K562 (cell line): ENCODE results near the gene SIRT2. TPM values are rescaled to one million over a fixed set of nuclear protein-coding genes. Genes with fewer than 3 reads are reported as not detected.

Experiments used
- ATAC-seq: fragments of 200-7000 bp; cut with Tn5 transposase; 3 replicates; pipeline ENCODE4 v1.9.1; 2020; ENCODE audit warnings: moderate library complexity
- BruUV-seq: library from RNA; stranded (reverse); fragments of 400-500 nt; replicated peaks from 2 replicates; lab custom pipeline; 2021; lab: Mats Ljungman, UMichigan
- CTCF ChIA-PET: fragments of 300-600 bp; formaldehyde crosslinking; extraction: SDS; loops from one replicate; lab custom pipeline; 2021; ENCODE audit warnings: low intra/inter-chr PET ratio; lab: Yijun Ruan, JAX
- POLR2A ChIA-PET: fragments of 300-600, 350-650 bp; sonication (Branson Sonifier 250); formaldehyde crosslinking; extraction: SDS; loops from one replicate; lab custom pipeline; 2021; ENCODE audit warnings: antibody characterized with exemption, inconsistent platforms; lab: Yijun Ruan, JAX
- DNase-seq, 4 experiments: peaks; one replicate each; pipeline versions ENCODE4 v3.0.0 to v3.0.0-alpha.2; 2011 to 2018; ENCODE audit warnings: low spot score in 3 of 4, mixed read lengths in 3 of 4; ENCODE audit errors: extremely low read depth in 1 of 4
- FAIRE-seq: peaks from 2 replicates; lab custom pipeline; 2011; peaks lifted over from hg19 to GRCh38; lab: Jason Lieb, UNC
- H2AFZ ChIP-seq: 2 replicates; pipeline ENCODE4 v1.6.0; 2011; ENCODE audit warnings: low read depth, low read length, control low read depth, inconsistent platforms
- H3K27ac ChIP-seq: fragments of 200-600 bp; 3 replicates; pipeline ENCODE4 v1.8.0; 2011; ENCODE audit warnings: low read depth, mild to moderate bottlenecking, control low read depth, inconsistent platforms, low read length, moderate library complexity, mixed read lengths; ENCODE audit errors: extremely low read depth
- H3K27me3 ChIP-seq, 2 experiments: fragments of 300-600 bp in 1 of 2; 2 replicates in 1 of 2; 3 replicates in 1 of 2; pipeline versions ENCODE4 v1.6.0 to v1.8.0; 2011; ENCODE audit warnings: inconsistent platforms in 2 of 2, low read length in 2 of 2, mild to moderate bottlenecking in 1 of 2, mixed read lengths in 1 of 2, moderate library complexity in 1 of 2; ENCODE audit not compliant: control insufficient read depth in 2 of 2, insufficient read depth in 2 of 2
- H3K36me3 ChIP-seq: fragments of 300-600 bp; 3 replicates; pipeline ENCODE4 v1.8.0; 2011; ENCODE audit warnings: mild to moderate bottlenecking, low read length, inconsistent platforms; ENCODE audit not compliant: control insufficient read depth, insufficient read depth
- H3K4me1 ChIP-seq, 2 experiments: fragments of 200-600 bp in 1 of 2; replicated peaks in 1 of 2; 2 replicates in 1 of 2; 3 replicates in 1 of 2; pipeline versions ENCODE4 v1.5.1 to v1.8.0; 2011; ENCODE audit warnings: inconsistent platforms in 2 of 2, low read length in 2 of 2, mild to moderate bottlenecking in 1 of 2, mixed read lengths in 1 of 2, moderate library complexity in 1 of 2; ENCODE audit not compliant: control insufficient read depth in 2 of 2, insufficient read depth in 2 of 2
- H3K4me2 ChIP-seq: 2 replicates; pipeline ENCODE4 v1.6.1; 2011; ENCODE audit warnings: low read length, control low read depth, inconsistent platforms, mixed read lengths; ENCODE audit not compliant: insufficient read depth
- H3K4me3 ChIP-seq: fragments of 200-600 bp; sonication (generic), shearing (Covaris generic); 2 replicates; pipeline ENCODE4 v1.5.1; 2016; ENCODE audit warnings: control low read depth, inconsistent platforms
- H3K79me2 ChIP-seq: fragments of 200-600 bp; 3 replicates; pipeline ENCODE4 v1.8.0; 2011; ENCODE audit warnings: low read length, inconsistent platforms; ENCODE audit not compliant: control insufficient read depth, insufficient read depth
- H3K9ac ChIP-seq, 2 experiments: 2 replicates each; pipeline versions ENCODE4 v1.6.0 to v1.6.1; 2011; ENCODE audit warnings: low read depth in 2 of 2, low read length in 2 of 2, control low read depth in 1 of 2, inconsistent platforms in 1 of 2, mild to moderate bottlenecking in 1 of 2, mixed read lengths in 1 of 2; ENCODE audit not compliant: insufficient read depth in 1 of 2
- H3K9me1 ChIP-seq: one replicate; pipeline ENCODE4 v1.6.0; 2011; ENCODE audit warnings: inconsistent platforms, mild to moderate bottlenecking, low read length, moderate library complexity; ENCODE audit not compliant: control insufficient read depth, insufficient read depth
- H3K9me3 ChIP-seq: replicated peaks from 2 replicates; pipeline ENCODE4 v1.5.1; 2011; ENCODE audit warnings: low read depth, low read length, inconsistent platforms; ENCODE audit not compliant: control insufficient read depth, insufficient read depth
- H4K20me1 ChIP-seq: replicated peaks from 2 replicates; pipeline ENCODE4 v1.6.1; 2011; ENCODE audit warnings: low read length, inconsistent platforms, mixed read lengths; ENCODE audit not compliant: control insufficient read depth, insufficient read depth
- FOXA1 ChIP-seq: fragments of 450-650 bp; IDR thresholded peaks from 2 replicates; pipeline ENCODE4 v1.6.1; 2016; ENCODE audit warnings: mild to moderate bottlenecking, borderline replicate concordance
- POLR2G ChIP-seq: fragments of 200-400 bp; formaldehyde crosslinking; IDR thresholded peaks from 2 replicates; pipeline ENCODE4 v1.6.1; 2017; ENCODE audit warnings: low read depth, mild to moderate bottlenecking, antibody characterized with exemption, low read length, moderate library complexity
- WGBS: fragments of 100-300 bp; shearing (Covaris generic); methylation state at CpG from one replicate; pipeline ENCODE4 v1.1.6; 2016; ENCODE audit warnings: low coverage, mixed read lengths; ENCODE audit not compliant: insufficient coverage; ENCODE audit errors: missing lambda C conversion rate; 5-methylcytosine and 5-hydroxymethylcytosine counted together
- in situ Hi-C: fragments of 300-500 bp; cut with MboI; formaldehyde crosslinking; loops from 4 replicates; pipeline ENCODE4 v1.15.0; 2018; ENCODE audit warnings: inconsistent platforms, mixed read lengths
- intact Hi-C: fragments of 100-400 bp; cut with micrococcal nuclease; formaldehyde crosslinking; loops from 2 replicates; pipeline ENCODE4 v1.14.2; 2022
- polyA plus RNA-seq, 8 experiments: library from polyadenylated mRNA; depleted of rRNA in 4 of 8; stranded (reverse) in 5 of 8; unstranded in 3 of 8; fragments of >200 nt; fragmentation: Nextera tagmentation in 2 of 8; fragmentation: Illumina TruSeq in 1 of 8; extraction: Ambion mirVana in 2 of 8; extraction: Trizol in 1 of 8; gene quantifications; 2 replicates each; pipeline versions ENCODE4 v1.2.1 to v1.2.3, GENCODE V29; 2011 to 2014; ENCODE audit warnings: inconsistent platforms in 1 of 8, missing spikeins in 1 of 8
- total RNA-seq, 7 experiments: library from RNA; depleted of rRNA in 6 of 7; stranded (reverse); fragments of >200 nt in 6 of 7; fragmentation: Illumina TruSeq in 2 of 7; extraction: Trizol in 2 of 7; gene quantifications; 2 replicates each; pipeline versions ENCODE4 v1.2.1 to v1.2.3, GENCODE V29; 2011 to 2021; ENCODE audit warnings: low replicate concordance in 1 of 7

SIRT2 gene
- total and polyA plus RNA-seq, 9 of the 15 experiments (the other 6 are each of a cell fraction or from before 2014, with no cell fraction given) = 2.3 to 35.2 (median 22.9) TPM

- no peak overlapping the region for H3K4me3 ChIP-seq
- peaks cover 30% of the 10 kb centered on the region for H4K20me1 ChIP-seq
- ATAC-seq (no peak), FAIRE-seq (no peak)
- 97% methylated on average over 15 of the region's 28 CpGs for WGBS
- no TSS peak for BruUV-seq
- H3K9me1 ChIP-seq = no peaks in the 10 kb centered on the region
- H3K27ac ChIP-seq = no peak overlapping the region
- ChIA-PET POLR2A (interaction anchor here (0.6 to 4.7 kb wide), 7 partner anchors 8 to 305 kb away, joined by 3 to 58 read pairs (median 3); partner anchors contain the start of genes ECH1 and HNRNPL), CTCF (no interaction called here)
- peaks cover 0 to 14% of the 10 kb centered on the region in 2 experiments; a peak in 4 of 5 replicates for H3K4me1 ChIP-seq
- H2AFZ ChIP-seq = no peak overlapping the region
- peaks cover 41% of the 10 kb centered on the region for H3K79me2 ChIP-seq
- H3K9ac ChIP-seq = no peak overlapping the region
- H3K9me3 ChIP-seq = no peaks in the 10 kb centered on the region
- in situ Hi-C loops (no loop called here), intact Hi-C loops (no loop called here)
- TF ChIP-seq POLR2G (peak; percentile 72), FOXA1 (no peak)
- TF ChIP-seq, all 486 proteins: peak for 1
- Histone ChIP-seq H3K4me2 (no peak overlapping the region), H3K36me3 (peaks cover 96% of the 10 kb centered on the region), H3K27me3 (no peaks in the 10 kb centered on the region)
- peak in 2 of 4 experiments; percentile 5 to 13 for DNase-seq
These were observed 59.4 kb downstream of the SIRT2 start for GRCh38 chr19:38839816-38840582.
